Left forelimb (tissue), 1 donor: ENCODE measurements around the gene TSR3.

Source experiments
- DNase-seq: peaks from one replicate; pipeline ENCODE4 v3.0.0-alpha.2; 2018; ENCODE audit warnings: low spot score

Gene TSR3

GRCh38 chr16:1351215-1351581 is 480 bp downstream of the TSR3 start:
- no peak for DNase-seq

GRCh38 chr16:1350691-1351090 is 987 bp downstream of the TSR3 start:
- no peak for DNase-seq

DNA sequence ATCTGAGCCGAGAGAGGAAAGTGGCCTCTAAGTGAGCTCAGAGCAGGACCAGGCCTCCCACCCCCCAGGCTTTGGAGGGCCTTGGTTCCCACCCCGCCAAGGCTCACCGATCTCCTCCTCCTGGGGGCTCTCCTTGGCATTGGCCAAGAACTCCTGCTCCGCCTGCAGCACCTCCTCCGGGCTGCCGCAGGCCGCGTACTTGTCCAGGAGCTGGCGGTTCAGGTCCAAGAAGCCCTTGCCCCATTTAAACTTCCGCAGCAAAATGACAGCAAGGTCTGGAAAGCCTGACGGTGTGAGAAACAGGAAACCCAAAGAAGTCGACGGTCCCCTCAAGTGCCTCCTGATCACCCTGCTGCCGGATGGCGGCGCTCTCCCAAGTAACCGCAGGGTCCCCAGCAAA is 1.7 kb downstream of the TSR3 start:
- DNase-seq = no peak

DNA sequence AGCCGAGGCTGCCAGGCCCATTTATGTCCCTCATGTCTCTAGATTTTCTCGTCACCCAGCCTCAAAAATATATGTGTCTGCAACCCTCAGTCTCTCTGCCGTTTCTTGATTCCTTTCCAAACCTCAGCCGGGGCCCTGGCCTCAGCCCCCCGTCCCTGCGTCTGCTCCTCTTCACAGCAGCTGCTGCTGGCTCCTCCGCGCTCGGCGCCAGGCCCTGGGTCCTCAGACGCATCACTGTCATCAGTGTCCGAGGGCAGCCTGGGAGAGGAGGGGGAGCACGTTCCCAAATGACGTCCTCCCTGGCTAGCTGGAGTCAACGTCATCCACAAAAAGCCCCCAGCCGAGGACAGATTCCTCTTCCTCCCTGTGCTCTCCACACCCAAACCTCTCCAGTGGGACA is 2.3 kb downstream of the TSR3 start:
- DNase-seq = no peak

DNA sequence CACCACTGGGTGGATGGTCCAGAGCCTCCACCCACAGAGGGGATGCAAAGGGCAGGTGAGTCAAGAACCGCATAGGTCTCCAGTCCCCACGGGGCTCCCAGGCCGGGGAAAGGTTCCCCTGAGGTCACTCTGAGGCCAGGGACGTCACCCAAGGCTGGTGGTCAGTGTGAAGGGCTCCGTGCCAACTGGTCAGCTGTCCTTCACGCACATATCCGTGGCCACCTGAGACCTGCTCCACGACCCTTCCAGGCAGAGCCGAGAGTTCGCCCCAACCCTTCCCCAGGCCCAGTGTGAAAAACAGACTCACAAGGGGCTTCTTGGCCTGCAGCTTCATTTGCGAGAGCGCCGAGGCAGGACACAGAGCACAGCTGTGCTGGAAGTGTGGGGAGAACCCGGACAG is 2.8 kb downstream of the TSR3 start:
- no peak for DNase-seq

- no peak for DNase-seq
Observed at GRCh38 chr16:1348441-1348840, 3.2 kb downstream of the TSR3 start.

- DNase-seq = no peak
Observed at GRCh38 chr16:1347962-1348361, 3.7 kb downstream of the TSR3 start.

DNA sequence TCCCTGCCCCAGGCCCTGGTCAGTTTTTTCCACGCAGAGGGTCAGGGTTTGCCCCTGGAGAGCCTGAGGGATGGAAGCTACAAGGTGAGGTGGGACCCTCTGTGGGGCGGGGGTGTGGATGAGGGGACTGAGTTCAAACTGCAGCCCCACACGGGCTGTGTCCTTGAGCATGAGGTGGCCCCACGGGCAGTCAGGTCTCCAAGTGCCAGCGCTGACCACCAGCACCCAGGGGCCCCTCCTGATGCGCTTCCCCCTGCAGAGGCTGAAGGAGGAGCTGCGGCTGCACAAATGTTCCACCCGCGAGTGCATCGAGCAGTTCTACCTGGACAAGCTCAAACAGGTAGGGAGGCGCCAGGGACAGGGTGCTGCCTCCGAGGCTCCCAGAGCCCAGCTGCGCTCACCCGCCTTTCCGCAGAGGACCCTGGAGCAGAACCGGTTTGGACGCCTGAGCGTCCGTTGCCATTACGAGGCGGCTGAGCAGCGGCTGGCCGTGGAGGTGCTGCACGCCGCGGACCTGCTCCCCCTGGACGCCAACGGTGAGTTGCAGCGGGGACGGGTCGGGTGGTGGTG is 4.3 kb downstream of the TSR3 start:
- DNase-seq = no peak

GRCh38 chr16:1346422-1347285 is 5.0 kb downstream of the TSR3 start:
- no peak for DNase-seq

DNA sequence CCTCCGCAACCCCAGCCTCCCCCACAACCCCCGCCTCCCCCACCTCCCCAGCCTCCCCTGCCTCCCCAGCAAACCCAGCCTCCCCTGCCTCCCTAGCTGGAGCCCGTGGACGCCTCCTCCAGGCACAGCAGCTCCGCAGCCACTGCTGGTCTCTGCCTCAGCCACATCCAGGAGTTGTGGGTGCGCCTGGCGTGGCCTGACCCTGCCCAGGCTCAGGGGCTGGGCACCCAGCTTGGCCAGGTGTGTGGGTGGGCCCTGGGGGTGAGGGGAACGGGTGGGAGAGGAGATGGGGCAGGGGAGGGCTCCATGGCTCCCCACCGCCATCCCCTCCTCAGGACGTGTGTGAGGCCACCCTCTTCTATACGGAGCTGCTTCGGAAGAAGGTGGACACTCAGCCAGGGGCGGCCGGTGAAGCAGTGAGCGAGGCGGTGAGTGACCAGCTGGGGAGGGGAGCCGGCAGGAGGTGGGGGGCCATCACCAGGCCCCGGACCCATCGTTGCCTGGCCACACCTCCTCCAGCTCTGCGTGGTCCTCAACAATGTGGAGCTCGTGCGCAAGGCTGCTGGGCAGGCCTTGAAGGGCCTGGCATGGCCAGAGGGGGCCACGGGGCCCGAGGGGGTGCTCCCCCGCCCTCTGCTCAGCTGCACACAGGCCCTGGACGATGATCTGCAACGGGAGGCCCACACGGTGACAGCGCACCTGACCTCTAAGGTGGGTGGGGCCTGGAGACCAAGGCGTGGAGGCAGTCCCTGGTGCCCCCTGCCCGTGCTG is 5.8 kb downstream of the TSR3 start:
- no peak for DNase-seq

- no peak for DNase-seq
Observed at GRCh38 chr16:1345087-1345486, 6.6 kb downstream of the TSR3 start.

GRCh38 chr16:1344499-1344898 is 7.2 kb downstream of the TSR3 start:
- no peak for DNase-seq

DNA sequence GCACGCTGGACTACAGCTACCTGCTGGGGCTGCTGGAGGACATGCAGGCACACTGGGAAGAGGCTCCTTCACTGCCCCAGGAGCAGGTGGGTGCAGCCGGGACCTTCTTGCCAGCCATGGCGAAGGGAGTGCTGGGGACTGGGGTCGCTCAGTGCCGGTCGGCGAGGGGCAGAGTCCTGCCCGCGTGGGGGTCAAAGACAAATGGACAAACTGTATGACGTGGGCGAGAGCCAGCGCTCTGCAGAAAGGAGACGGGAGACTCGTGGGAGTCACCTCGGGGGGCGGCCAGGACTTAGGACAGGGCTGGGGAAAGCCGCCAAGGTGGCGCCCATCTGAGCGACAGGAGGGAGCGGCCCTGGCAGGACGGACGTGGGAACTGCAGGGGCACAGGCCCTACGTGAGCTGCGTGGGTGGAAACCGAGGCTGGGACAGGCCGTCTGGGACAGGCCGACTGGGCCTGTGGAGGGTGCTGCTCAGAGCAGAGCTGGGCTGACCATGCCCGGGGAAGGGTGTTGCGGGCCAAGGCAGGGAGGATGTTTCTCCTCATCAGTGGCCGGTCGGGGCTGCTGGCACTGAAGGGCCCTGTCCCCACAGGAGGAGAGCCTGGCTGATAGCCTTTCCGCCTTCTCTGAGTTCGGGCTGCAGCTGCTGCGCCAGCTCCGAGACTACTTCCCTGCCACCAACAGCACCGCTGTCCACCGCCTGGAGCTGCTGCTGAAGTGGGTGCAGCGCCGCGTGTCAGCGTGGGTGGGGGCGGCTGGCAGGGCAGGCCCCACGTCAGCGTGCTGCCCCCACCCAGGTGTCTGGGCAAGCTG is 8.0 kb downstream of the TSR3 start:
- no peak for DNase-seq

DNA sequence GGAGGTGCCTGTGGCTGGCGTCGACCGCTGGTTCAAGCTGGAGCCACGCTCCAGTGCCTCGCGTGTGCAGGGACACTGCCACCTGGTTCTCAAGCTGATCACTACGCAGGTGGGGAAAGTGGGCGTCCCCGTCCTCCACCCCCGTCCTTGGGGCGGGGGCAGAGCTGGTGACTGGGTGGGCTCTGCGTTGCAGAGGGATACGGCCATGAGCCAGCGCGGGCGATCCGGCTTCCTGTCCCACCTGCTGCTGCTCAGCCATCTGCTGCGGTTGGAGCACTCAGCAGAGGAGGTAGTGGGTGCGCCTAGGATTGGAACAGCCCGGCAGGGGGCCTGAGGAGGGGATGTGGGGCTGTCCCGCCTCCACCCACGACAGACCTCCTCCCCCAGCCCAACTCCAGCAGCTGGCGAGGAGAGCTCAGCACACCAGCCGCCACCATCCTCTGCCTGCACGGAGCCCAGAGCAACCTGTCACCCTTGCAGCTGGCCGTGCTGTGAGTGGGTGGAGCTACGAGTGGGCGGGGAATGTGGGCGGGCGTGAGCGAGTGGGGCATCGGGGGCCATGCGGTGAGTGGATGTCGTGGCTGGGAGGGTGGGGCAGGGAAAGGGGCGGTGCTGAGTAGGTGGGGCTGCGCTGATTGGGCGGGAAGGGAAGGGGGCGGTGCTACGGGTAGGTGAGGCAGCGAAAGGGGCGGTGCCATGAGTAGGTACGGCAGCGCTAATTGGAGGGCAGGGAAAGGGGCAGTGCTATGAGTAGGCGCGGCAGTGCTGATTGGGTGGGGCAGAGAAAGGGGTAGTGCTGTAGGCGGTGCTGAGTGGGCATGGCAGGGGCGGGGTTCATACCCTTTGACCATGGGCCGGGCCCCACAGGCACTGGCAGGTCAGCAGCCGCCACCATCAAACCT is 8.9 kb downstream of the TSR3 start:
- no peak for DNase-seq

- DNase-seq = no peak
Observed at GRCh38 chr16:1341495-1342420, 9.9 kb downstream of the TSR3 start.

- DNase-seq = no peak
Observed at GRCh38 chr16:1340730-1341494, 10.8 kb downstream of the TSR3 start.

DNA sequence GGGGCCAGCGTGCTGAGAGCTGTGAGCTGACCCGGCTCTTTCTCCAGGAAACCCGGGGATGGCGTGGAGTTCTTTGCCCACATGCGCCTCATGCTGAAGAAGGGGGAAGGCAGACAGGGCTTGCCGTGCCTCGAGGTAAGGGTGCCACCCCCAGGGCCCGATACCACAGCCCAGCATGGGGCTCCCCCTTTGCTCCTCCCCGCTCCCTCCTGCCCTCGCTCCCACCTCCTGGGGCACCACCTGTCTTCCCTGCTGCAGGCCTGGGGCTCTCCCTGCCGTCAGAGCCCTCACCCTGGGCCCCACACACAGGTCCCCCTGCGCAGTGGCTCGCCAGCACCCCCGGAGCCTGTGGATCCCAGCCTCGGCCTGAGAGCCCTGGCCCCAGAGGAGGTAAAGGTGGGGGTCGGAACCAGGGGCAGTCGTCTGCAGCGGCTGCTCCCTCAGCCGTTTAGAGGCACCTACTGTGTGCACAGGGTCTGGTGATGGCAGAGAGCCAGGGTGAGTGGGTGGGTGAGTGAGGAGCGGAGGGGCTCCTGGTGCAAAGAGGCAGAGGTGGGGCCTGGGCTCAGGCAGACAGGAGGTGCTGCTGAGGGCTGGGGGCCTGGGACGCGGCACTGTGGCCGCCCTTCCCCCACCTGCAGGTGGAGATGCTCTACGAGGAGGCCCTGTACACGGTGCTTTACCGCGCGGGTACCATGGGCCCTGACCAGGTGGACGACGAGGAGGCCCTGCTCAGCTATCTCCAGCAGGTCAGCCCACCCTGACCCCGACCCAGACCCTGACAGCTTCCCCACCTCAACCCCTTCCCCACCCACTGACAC is 12.6 kb downstream of the TSR3 start:
- DNase-seq = no peak

GRCh38 chr16:1338119-1338730 is 13.5 kb downstream of the TSR3 start:
- no peak for DNase-seq
